Measurements from ENCODE around the gene ADD2.

Gene ADD2

GRCh38 chr2:70719231-70719630, 48.8 kb downstream of the ADD2 start:
- no peak for TF ChIP-seq JUND (IDR thresholded peaks at IDR 0.05; ENCODE audit: low read depth)
- no peak for DNase-seq (ENCODE audit: low read depth in 1 of 2, low spot score in 1 of 2)
- in situ Hi-C loops (cut with HindIII; ENCODE audit: low pct_unique_long_range_greater_than_20kb, low sequenced_read_pairs), result no loop called here

- in situ Hi-C loops (cut with HindIII; ENCODE audit: low pct_unique_long_range_greater_than_20kb, low sequenced_read_pairs), result no loop called here
- TF ChIP-seq JUND (IDR thresholded peaks at IDR 0.05; ENCODE audit: low read depth), result no peak
- DNase-seq (ENCODE audit: low read depth in 1 of 2, low spot score in 1 of 2), result no peak
Measured at GRCh38 chr2:70718736-70719135, 49.3 kb downstream of the ADD2 start.

GRCh38 chr2:70718241-70718640, 49.8 kb downstream of the ADD2 start:
- TF ChIP-seq JUND (IDR thresholded peaks at IDR 0.05; ENCODE audit: low read depth), result no peak
- in situ Hi-C loops (cut with HindIII; ENCODE audit: low pct_unique_long_range_greater_than_20kb, low sequenced_read_pairs), result no loop called here
- no peak for DNase-seq (ENCODE audit: low read depth in 1 of 2, low spot score in 1 of 2)

GRCh38 chr2:70717431-70718038, 50.5 kb downstream of the ADD2 start:
- no peak for DNase-seq (ENCODE audit: low read depth in 1 of 2, low spot score in 1 of 2)
- in situ Hi-C loops (cut with HindIII; ENCODE audit: low pct_unique_long_range_greater_than_20kb, low sequenced_read_pairs), result no loop called here
- TF ChIP-seq JUND (IDR thresholded peaks at IDR 0.05; ENCODE audit: low read depth), result no peak

- TF ChIP-seq JUND (IDR thresholded peaks at IDR 0.05; ENCODE audit: low read depth), result no peak
- DNase-seq (ENCODE audit: low read depth in 1 of 2, low spot score in 1 of 2), result no peak
- in situ Hi-C loops (cut with HindIII; ENCODE audit: low pct_unique_long_range_greater_than_20kb, low sequenced_read_pairs), result no loop called here
Measured at GRCh38 chr2:70716951-70717350, 51.0 kb downstream of the ADD2 start.

DNA sequence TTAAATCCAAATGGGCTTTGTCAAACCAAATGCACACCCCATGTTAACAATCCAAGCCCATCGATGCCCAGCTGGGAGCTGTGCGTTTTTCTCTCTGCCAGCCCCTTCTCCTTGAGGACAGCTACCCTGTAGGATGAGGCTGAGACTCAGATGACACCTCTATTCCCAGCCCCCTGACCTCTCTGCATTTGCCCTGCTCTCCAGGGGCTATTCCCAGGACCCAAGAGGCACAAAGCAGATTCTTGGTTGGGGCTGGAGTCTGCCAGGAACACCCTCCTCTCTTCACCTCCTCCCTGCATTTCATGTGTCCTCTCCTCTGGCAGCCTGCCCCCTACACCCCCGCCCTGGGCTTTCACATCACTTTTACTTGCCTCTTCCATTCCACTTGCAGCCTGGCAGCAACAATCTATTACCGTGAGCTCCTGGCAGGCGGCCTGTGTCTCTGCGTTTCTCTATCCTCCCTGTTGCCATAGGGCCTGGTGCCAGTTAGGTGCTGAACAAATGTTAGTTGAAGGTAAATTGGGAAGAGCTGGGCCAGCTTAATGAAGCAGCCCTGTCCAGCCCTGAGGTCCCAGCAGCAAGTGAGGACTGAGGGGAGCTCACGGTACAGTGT, 51.8 kb downstream of the ADD2 start:
- in situ Hi-C loops (cut with HindIII; ENCODE audit: low pct_unique_long_range_greater_than_20kb, low sequenced_read_pairs), result no loop called here
- DNase-seq (ENCODE audit: low read depth in 1 of 2, low spot score in 1 of 2), result no peak
- TF ChIP-seq JUND (IDR thresholded peaks at IDR 0.05; ENCODE audit: low read depth), result no peak

GRCh38 chr2:70715071-70715985, 52.7 kb downstream of the ADD2 start:
- DNase-seq (ENCODE audit: low read depth in 1 of 2, low spot score in 1 of 2), result no peak
- no peak for TF ChIP-seq JUND (IDR thresholded peaks at IDR 0.05; ENCODE audit: low read depth)
- in situ Hi-C loops (cut with HindIII; ENCODE audit: low pct_unique_long_range_greater_than_20kb, low sequenced_read_pairs), result no loop called here

DNA sequence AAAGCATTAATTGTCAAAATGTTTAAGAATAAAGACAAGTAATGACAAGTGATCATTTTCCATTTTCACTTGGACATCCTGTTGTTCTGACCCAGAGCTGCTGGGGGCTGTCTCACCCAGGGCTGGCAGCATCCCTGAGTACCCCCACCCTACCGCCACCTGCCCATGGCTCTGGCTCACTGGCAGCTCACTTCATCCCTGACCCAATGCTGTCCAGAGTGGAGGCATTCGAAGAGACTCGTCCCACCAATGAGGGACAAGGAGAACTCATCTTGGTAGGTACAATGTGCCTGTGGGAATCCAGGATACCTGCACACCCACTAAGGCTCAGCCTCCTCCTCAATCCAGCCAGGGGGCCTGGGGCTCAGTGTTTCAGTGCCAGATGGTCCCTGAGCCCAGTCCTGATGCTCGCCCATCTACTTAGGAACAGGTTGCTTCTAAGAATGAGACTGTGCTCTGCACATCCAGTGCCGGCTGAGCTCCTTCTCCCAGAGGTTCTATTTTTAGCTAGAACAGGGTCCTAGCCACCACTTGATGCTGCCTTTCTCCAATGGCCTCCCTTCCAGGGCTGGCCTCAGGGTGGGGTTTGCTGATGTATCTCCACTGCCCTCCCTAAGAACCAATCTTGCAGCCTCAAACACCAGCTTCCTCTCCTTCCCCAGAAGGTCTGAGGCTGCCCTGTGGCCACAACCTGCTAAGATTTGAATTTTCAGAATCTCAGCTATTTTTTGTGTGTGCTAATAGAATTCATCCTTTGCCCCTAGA, 53.7 kb downstream of the ADD2 start:
- in situ Hi-C loops (cut with HindIII; ENCODE audit: low pct_unique_long_range_greater_than_20kb, low sequenced_read_pairs), result no loop called here
- no peak for DNase-seq (ENCODE audit: low read depth in 1 of 2, low spot score in 1 of 2)
- TF ChIP-seq JUND (IDR thresholded peaks at IDR 0.05; ENCODE audit: low read depth), result no peak

DNA sequence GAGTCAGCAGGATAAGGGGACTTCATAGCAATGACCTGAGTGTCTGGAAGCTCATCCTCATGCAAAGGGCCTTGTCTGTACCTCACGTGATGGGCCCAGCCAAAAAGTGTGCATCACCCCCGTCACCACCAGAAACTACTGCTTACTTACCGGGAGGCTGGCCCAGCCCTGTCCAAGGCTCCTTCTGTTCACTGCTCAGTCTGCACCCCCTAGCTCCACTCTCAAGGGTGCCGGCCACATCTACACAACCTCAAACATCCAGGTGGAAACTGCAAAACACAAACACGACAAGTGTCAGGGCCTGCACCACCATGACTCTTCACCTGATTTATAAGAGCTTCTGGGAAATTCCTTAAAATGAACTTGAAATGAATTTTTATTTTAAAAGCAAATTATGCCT, 55.1 kb downstream of the ADD2 start:
- in situ Hi-C loops (cut with HindIII; ENCODE audit: low pct_unique_long_range_greater_than_20kb, low sequenced_read_pairs), result no loop called here
- no peak for TF ChIP-seq JUND (IDR thresholded peaks at IDR 0.05; ENCODE audit: low read depth)
- DNase-seq (ENCODE audit: low read depth in 1 of 2, low spot score in 1 of 2), result no peak

DNA sequence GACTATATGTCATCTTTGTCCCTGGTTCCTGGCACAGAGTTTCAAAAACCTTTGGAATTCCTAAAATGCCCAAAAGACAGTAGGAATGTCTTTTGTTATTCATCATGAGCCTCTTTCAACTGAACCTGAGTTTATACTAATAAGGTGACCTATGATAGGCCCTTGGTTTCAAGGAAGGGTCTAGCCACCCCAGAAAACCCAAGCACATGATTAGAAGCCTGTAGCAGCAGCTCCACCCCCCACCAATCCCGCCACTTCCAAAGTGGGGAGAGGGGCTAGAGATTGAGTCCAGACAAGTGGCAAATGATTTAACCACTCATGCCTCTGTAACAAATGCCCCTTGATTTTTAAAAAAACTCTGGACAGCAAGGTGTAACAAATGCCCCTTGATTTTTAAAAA, 56.8 kb downstream of the ADD2 start:
- TF ChIP-seq JUND (IDR thresholded peaks at IDR 0.05; ENCODE audit: low read depth), result no peak
- in situ Hi-C loops (cut with HindIII; ENCODE audit: low pct_unique_long_range_greater_than_20kb, low sequenced_read_pairs), result no loop called here
- no peak for DNase-seq (ENCODE audit: low read depth in 1 of 2, low spot score in 1 of 2)

DNA sequence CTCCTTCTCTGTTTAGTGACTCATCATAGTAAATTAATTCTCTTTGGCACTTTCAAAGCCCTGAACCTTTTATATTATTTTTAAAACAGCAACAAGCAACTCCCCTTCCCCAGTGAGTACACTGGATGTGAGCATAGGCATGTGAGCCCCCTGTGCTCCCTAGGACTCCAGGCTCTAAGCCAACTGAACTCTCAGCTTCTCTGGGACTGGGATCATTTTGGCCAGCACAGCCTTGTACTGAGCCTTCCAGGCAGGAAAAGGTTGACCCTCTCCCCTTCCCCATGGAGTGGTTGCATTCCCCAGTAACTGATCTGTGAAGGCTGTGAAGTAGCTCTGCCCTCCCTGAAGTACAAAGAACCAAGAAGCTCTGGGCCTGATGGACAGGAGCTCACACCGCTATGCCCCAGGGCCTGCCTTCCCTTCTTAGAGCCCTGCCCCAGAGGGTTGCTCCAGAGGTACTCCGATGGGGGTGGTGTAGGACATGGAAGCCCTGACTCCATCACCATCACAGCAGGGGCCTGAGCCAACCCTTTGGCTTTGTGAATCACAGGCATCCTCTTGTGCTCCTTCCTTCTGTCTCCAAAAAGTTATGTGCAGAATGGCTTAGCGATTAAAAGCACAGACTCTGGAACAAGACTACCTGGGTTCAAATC, 57.8 kb downstream of the ADD2 start:
- no peak for DNase-seq (ENCODE audit: low read depth in 1 of 2, low spot score in 1 of 2)
- in situ Hi-C loops (cut with HindIII; ENCODE audit: low pct_unique_long_range_greater_than_20kb, low sequenced_read_pairs), result no loop called here
- TF ChIP-seq JUND (IDR thresholded peaks at IDR 0.05; ENCODE audit: low read depth), result no peak

All from T47D (cell line).